Measurements from ENCODE around the gene ERI3.

- TF ChIP-seq, protein P1, sequence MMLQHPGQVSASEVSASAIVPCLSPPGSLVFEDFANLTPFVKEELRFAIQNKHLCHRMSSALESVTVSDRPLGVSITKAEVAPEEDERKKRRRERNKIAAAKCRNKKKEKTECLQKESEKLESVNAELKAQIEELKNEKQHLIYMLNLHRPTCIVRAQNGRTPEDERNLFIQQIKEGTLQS (IDR thresholded peaks at IDR 0.05; ENCODE audit: borderline replicate concordance, extremely low read depth, low read depth, low read length), result no peak
- TF ChIP-seq RCOR1 (conservative IDR thresholded peaks at IDR 0.05; ENCODE audit: low read depth, low read length), result no peak
- no peak for TF ChIP-seq CTCF (IDR thresholded peaks at IDR 0.05 in 2 of 3, conservative IDR thresholded peaks at IDR 0.05 in 1 of 3; ENCODE audit: control insufficient read depth in 2 of 3, extremely low read depth in 1 of 3, insufficient read depth in 1 of 3, low read depth in 3 of 3, low read length in 3 of 3)
- TF ChIP-seq REST (IDR thresholded peaks at IDR 0.05; ENCODE audit: low read depth, low read length), result no peak
- TF ChIP-seq YY1 (IDR thresholded peaks at IDR 0.05; ENCODE audit: low read depth, low read length), result no peak
These were observed 9.8 kb downstream of the ERI3 start for GRCh38 chr1:44345187-44345775.

All from GM12878 (cell line).